GM18502 (cell line): ENCODE data around the gene SLC12A6.
"Not testable (repeated sequence)": the region's sequence is repeated elsewhere in the genome, so short reads cannot be mapped to it uniquely, and the experiment has no call there.

Experiments used
- ATAC-seq: cut with Tn5 transposase; IDR thresholded peaks from one replicate; pipeline ENCODE4 v1.9.1; 2021; ENCODE audit warnings: mild to moderate bottlenecking; ENCODE audit not compliant: unreplicated experiment, poor library complexity

SLC12A6 gene

GRCh38 chr15:34214135-34214534, 123.4 kb downstream of the SLC12A6 start:
- no peak for ATAC-seq

- no peak for ATAC-seq
Observed at GRCh38 chr15:34213690-34214089, 123.9 kb downstream of the SLC12A6 start.

GRCh38 chr15:34209421-34210282, 127.9 kb downstream of the SLC12A6 start, which contains the start of gene KATNBL1:
TSS of gene KATNBL1 (minus strand) at chr15:34210096. CDS start at chr15:34163676, 46,420 bp downstream.
- peak; percentile 88 for ATAC-seq

GRCh38 chr15:34206011-34206410, 131.6 kb downstream of the SLC12A6 start:
- ATAC-seq = no peak

GRCh38 chr15:34203936-34204335, 133.6 kb downstream of the SLC12A6 start:
- no peak for ATAC-seq

GRCh38 chr15:34203305-34203704, 134.3 kb downstream of the SLC12A6 start:
- ATAC-seq = no peak

GRCh38 chr15:34193272-34193671, 144.3 kb downstream of the SLC12A6 start:
- not testable (repeated sequence) for ATAC-seq

- no peak for ATAC-seq
Observed at GRCh38 chr15:34188711-34189110, 148.9 kb downstream of the SLC12A6 start.

- no peak for ATAC-seq
Observed at GRCh38 chr15:34185666-34186065, 151.9 kb downstream of the SLC12A6 start.

- ATAC-seq = no peak
Observed at GRCh38 chr15:34182942-34183341, 154.6 kb downstream of the SLC12A6 start.
